ENCODE measurements around the gene RAB11FIP4.

The RAB11FIP4 gene

DNA sequence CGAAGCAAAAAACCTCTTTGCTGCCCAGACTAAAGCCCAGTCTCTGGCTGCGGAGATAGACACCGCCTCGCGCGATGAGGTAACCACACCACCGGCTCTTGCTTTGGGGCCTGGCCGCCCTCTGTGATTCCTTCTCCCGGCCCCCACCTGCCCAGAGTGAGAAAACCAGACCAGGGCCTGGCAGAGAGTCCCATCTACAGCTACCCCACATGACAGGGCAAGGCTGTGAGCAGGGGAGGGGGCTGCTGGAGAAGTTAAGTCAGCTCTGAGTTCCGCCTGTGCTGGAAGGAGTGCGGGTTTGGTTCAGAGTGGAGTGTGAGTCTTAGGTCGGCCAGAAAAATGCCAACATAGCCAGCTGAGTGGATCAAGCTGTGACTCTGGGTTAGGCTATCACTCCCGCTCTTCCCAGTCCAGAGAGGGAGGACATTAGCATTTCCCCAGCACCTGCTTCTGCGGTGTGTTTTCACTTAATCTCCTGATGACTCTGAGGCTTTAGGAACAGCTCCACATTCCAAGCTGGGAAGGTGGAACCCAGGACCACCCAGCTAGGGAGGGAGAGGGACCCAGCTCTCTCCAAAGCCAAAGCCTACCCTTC, 139.0 kb downstream of the RAB11FIP4 start:
- no peak for DNase-seq

DNA sequence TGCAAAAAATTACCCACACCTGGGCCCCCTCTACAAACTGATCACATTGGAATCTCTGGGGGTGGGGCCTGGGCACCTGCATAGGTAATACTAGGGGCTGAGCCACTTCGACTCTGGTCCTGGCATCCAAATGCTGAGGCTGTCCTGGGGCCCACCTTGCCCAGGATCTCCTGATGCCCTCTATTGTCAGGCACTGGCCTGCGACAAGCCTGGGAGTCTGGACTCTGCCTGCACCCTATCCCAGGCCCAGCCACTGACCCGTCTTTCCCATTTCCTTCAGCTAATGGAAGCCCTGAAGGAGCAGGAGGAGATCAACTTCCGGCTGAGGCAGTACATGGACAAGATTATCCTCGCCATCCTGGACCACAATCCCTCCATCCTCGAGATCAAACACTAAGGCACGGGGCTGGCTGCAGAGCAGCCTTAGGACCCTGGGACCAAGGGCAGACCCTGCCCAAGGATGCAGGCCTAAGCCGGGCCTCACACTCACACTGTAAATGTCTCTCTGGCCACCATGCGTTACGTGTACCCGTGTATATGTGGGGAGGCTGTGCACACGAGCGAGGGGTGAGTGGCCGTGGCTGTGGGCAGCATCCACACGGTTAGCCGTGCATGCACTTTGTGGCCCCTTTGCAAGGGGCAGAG, 140.0 kb downstream of the RAB11FIP4 start:
- DNase-seq = no peak

DNA sequence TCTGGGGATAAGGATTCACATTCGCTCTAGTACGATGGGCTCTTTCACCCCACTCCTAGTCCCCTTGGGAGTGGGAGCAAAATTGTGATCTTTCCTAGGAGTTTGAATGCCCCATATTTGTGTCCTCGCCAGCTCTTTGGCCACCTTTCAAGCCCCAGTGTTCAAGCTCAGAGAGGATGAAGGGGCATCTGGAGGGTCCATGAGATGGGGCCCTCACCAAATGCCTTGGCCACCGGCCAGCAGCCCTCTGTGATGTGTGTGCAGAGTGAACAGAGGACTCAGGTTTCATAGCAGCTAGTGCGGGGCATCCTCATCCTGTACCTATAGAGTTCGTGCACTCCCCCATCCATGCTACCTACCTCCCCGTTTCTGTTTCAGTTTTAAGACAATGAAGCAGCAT, 140.6 kb downstream of the RAB11FIP4 start:
- DNase-seq = no peak

DNA sequence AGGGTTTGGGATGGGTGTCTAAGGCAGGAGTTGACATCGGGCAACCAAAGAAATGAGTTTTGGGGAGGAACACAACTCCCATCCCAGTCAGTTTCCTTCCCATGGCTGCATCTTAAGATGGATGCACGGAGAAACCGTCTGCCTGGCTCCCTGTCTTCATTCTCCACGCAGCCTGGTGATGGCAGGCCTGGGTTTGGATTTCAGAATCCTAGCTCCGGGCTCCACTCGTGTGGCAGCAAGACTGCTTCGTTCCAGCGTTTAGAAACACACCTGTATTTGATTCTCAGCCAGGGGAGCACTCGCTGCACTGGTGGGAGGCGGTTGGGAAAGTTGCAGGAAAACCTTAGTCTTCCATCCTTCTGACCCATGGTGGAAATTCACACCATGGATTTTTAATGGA, 141.1 kb downstream of the RAB11FIP4 start:
- no peak for DNase-seq

DNA sequence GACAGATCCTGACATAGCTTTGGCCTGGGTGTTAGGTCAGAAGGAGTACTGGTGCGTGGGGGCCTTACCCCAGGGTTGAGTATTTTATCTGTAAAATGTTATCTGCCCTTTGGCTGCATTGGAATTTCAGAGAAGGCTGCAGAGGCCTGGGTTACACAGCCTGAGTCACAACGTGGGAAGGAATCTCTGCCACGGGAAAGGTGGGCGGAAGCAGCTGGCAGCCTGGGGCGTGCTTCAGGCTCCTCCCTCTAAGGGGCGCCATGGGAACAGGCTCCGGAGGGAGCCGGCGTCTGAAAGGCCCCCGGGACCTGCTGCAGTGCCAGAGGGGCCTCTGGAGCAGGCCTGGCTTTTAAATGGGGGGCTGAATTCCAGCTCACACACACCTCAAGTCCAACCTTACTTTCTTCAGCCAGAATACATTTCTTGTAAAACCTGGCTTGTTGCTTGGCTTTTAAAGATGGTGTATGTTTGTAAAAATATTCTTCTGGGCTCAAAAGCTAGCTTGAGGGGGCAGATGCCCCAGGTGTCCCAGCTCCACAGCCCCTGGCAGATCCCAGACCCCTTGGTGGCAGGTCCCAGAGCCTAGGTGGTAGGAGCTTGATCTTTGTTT, 142.2 kb downstream of the RAB11FIP4 start:
- DNase-seq = no peak

DNA sequence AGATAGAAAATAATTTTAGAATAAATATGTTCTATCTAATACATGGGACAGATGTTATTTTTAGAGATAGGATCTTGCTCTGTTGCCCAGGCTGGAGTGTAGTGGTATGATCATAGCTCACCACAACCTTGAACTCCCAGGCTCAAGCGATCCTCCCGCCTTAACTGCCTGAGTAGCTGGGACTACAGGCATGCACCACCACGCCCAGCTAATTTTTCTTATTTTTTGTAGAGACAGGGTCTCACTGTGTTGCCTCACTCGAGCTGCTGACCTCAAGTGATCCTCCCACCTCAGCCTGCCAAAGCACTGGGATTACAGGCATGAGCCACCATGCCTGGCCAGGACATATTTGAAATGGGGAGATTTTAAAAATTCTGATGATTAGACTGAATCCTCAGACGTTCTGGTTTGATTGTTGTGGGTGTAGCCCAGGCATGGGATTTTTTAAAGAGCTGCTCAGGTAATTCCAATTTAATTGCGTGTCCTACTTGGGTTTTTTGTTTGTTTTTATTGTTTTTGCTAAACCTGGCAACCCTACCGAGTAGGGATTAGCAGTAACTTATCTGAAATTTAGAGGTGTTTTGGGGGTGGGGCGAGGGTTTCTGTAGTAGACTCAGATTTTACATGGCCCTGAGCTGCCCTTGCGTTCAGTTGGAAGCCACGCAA, 142.9 kb downstream of the RAB11FIP4 start:
- no peak for DNase-seq

DNA sequence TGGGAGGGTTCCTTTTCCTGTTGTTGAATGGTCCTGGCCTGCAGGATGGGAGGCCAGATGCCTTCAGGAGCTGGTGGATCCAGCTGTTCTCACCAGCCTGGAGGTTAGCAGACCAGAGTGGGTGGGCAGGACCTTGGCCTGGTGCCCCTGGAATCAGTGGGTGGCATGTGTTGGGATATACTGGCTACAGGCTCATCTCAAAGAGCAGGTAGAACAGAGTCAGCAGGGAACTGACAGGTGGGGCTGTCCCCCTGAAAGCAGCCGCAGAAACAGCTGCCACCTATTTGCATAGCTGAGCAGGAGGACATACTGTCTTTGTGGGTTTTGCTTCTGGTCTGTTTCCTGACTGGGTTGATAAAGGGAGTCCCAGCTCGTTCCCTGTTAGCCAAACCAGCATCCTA, 144.1 kb downstream of the RAB11FIP4 start:
- DNase-seq = no peak

DNA sequence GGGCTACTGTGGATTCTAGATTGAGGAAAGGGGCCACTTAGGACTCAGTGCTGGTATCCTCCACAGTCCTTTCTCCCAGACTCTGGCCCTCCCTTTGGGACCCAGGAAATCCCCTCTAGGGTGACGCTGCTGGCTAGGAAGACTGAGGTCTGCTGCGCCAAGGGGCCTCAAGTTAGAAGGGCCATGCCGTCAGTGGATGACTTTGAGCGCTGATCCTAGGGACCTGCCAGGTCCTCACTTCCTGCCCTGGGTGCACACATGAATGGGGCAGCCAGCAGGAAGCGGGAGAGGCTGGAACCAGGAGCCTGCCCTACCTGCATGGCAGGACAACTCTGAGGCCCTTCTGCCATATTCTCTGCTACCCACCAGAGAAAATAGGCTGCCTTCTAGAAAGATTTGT, 145.0 kb downstream of the RAB11FIP4 start:
- no peak for DNase-seq

DNA sequence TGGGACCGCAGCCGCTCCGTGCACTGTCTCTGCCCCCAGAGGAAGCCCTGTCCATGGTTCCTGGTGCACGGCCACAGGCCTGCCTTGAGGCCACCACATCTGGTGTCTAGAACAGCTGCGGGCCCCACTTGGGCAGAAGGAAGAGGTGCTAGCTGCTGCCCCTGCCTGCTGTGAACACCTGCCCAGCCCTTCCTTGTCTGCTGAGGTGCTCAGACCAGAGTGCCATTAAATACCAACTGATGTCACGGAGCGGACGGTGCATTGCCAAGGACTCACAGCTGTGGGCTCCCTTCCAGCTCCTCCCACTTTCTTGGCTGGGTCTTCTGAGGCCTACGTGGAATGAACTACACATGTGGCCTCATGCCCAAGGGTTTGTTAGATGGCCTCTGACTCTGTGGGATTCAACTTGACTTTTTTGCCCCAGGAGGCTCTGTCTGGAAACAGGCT, 146.1 kb downstream of the RAB11FIP4 start:
- no peak for DNase-seq

DNA sequence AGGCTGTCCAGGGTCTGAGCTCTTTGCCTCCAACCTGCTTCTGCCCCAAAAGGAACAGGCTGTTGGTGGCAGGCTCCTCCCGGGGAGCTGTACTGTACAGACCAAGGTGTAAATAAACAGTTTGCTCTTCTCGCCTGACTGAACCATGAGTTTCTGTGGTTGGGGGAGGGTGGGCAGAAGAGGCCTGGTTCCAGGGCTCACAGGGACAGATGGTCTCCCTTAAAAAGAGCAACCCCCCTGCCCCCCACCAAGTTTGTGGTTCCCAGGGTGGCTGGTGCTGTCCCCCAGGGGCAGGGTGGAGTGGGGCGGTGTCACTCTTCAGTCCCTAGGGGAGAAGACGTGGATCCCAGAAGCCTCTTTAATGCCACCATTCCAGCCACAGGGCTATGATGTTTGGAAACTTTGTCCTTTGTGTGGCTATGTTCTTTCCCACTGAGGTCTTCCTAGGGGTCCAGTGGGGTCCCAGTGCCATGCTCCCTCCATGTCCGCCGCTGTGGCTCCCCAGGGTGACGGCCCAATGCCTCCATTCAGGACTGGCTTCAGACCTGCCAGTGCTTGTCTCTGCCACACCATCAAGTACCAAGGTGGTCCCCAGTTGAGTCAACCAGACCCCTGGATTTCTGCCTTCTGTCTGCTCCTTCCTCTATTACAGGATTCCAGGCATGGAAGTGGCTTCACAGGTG, 146.7 kb downstream of the RAB11FIP4 start:
- DNase-seq = no peak

DNA sequence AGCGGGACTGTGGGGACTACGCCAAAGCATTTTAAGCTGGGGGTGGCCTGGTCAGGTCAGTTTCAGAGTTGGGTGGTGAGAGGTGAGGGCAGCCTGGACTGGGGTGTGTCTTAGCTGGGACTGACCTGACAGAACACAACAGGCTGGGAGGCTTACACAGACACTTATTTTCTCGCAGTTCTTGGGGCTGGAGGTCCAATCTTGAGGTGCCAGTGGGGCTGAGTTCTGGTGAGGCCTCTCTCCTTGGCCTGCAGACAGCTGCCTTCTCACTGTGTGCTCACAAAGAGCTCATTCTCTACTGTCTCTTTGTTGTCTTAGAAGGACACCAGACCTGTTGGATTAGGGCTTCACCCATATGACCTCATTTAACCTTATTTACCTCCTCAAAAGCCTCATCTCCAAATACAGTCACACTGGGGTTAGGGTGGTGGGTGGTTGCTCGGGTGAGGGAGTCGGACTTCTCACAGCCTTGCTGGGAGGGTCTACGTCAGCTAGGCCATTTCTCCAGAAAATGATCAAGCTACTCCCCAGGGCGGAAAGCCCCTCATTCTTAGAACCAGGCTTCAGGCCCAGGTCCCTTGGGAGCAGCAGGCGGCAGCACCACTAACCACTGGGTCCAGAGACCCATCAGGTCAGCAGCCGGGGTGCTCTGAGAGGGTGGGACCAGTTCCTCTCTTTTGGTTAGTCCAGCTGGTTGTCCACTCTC, 149.3 kb downstream of the RAB11FIP4 start:
- DNase-seq = no peak

DNA sequence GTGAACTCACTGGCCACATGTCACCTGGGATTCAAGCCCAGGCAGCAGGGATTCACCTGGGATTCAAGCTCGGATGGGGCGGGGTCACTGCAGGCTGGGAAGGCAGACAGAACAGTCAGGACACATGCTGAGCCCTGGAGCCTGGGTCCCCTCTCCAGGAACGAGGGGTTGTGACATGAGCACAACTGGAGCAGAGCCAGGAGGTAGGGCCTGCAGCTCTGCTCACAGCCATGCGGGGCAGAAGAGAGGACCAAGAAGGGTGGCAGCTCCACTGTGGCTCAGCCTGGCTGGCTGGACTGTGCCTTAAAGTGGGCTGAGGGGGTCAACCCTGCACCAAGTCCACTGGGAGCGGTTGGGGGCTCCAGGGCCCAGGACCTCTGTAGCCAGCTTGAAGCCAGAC, 150.1 kb downstream of the RAB11FIP4 start:
- DNase-seq = no peak

DNA sequence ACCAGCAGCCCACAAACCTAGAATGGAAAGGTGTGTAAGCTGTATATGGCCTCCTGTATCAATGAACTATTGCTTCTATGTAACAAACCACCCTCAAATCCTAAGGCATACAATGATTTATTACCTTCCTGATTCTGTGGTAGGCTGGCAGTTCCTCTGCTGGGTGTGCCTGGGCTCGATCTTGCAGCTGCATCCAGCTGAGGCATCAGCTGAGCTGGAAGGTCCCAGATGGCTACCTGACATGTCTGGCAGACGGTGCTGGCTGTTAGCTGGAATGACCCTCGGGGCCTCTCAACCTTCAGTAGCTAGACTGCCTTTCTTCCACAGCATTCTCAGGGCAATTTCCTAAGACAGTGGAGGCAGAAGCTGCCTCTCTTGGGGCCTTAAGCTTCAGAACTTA, 152.7 kb downstream of the RAB11FIP4 start:
- no peak for DNase-seq

DNA sequence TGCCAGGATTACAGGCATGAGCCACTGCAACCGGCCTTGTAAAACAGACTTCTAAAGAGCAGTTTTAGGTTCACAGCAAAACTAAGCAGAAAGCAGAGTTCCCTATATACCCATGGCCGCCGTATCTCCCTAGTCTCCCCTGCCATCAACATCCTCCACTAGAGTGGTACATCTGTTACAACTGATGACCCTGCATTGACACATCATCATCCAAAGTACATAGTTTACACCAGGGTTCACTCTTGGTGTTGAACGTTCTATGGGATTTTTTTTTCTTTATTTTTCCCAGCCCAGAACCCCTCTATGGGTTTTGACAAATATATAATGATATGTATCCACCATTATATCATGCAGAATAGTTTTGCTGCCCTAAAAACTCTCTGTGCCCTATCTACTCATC, 155.2 kb downstream of the RAB11FIP4 start:
- no peak for DNase-seq

DNA sequence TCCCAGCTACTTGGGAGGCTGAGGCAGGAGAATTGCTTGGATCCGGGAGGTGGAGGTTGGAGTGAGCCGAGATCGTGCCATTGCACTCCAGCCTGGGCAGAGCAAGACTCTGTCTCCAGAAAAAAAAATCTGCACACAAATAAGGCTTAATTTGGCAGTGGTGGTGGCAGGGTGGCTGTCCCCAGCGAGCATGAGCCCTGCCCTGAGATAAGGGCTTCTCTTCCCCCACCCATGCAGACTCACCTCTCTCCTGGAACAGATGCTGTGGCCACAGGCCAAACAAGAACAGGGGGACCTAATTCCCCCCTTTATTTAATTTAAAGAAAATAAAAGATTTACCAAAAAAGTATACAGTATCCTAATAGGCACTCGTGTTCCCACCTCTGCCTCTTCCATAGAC, 157.2 kb downstream of the RAB11FIP4 start:
- DNase-seq = no peak

DNA sequence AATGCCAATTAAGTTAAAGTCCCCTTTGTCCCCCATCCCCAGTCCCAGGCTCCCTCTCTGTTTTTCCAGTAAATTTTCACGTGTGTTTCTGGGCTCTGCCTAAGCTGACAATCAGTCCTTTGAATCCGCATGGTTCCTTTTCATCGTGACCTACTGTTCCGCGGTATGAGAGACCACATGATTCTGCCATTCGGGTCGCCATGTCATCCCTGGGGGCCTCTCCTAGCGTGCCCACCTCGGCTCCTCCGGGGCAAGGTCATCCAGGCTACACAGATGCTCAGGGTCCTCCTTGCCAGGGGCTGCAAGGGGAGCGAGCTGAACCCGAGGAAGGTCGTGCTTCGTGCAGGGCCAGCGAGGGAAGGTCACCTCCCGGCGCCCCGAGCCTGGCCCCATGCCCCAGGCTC, 157.6 kb downstream of the RAB11FIP4 start:
- no peak for DNase-seq

DNA sequence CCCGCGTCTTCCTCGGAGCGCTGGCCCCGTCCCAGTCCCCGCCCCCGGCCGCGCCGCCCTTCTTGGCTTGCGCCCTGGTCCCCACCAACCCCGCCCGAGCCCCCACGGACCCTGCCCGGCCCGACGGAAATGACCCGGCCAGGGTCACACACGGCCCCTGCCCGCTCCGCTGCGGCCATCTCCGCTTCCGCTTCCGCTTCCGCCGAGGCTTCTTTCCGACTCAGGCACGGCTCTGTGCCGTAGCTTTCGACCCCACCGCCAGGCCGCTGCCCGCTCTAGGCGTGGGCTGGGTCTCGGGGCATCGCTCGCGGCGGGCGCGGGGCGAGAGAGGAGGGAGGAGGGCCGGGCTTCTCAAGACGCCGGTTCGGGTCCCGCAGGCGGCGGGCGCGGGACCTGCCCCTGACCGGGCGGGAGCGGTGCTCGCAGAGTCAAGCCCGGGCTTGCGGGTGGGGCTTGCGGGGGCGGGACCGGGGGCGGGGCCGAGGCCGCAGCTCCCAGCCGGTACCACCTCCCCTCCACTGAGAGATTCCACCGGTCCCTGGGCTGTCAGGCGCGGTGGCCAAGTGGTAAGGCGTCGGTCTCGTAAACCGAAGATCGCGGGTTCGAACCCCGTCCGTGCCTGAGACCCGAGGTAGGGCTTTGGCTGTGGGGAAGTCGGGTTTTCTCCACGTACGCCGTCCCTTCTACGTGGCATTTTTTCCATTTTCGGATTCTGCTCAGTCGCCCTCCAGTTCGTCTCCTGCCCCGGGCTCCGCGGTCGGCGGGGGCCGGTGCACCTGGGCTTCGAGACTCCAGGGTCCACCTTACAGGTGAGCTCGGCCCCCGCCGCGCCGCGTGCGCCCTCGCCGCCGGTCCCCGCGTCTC, 158.3 kb downstream of the RAB11FIP4 start:
- DNase-seq = peak; percentile 91

DNA sequence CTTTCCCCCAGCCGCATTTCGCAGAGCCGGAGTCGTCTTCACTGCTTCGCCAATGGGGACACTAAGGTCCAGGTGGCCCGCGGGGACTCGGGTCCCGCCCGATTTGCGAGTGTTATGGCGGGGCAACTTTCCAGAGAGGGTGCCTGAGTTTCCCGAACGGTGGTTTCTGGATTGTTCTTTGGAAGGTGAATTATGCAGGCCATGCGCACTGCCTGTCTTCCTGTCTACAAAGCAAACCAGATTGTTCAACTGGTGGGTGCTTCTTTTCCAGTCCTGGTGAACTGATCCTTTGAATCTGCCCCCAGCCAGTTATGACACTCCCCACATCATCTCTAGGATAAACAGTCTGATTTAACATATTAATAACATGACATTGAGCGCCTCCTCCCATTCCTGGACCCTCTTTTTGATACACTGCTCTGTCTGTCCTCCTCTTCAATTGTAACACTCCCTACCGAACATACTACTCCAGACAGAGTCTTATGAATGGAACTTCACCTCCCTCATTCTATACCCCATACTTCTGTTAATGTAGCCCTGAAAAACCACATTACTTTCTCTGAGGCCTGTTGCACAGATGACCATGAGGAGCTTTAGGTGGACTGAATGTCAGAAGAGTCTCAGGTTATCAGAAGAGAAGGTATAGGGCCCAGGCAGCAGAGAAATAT, 159.0 kb downstream of the RAB11FIP4 start:
- DNase-seq = no peak

DNA sequence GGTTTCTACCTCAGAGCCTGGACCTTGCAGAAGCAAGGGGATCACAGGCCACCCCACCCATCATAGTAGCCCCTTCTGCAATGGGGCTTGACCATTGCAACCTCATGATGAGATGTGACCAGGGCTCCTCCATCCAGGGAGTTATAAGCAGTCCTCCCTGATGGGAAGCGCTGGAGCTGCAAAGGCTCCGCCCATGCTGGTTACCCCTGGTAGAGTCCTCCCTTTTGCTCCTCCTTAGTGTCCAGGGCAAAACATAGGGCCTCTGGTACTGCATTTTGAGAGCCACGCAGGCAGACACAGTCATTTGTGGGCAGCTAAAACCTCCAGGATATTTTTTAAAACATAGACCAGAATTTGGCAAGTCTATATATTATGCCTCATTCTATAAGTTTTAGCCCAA, 161.1 kb downstream of the RAB11FIP4 start:
- no peak for DNase-seq

DNA sequence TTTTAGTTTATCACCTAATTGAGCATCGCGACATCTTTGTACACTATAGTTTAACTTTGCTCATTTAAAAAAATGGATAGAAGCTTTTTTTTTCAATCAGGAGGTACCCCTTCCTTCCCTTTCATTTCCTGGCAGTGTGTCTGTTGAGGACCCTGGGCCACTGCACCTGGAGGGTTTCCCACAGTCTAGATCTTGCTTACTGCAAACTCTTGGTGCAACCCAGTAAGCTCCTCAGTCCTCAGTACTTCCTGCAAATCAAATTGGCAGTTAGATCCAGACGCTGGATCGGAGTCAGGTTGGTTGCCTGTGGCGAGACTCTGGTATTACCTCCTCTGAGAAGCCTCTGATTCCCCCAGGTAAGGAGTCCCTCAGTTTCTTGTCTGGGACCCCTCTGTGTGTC, 162.0 kb downstream of the RAB11FIP4 start:
- no peak for DNase-seq

DNA sequence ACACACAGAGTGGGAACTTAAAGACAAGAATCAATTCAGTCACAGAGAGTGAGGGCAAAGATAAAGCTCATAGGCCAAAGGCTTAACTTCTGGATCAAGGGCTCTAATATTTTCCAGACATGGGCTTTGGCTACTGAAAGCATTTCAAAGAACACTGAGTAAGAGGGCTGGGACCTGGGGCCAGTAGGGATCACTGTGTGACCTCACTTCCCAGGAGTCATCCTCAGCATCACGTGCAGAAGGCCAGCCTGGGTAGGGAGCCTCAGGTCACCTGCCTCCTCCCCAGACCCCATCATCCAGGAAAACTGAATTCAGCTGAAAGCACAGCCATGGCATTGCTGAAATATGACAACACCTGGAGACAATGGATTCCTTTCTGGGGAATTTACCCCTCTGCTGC, 163.5 kb downstream of the RAB11FIP4 start:
- no peak for DNase-seq
